GM21737 (cell line): ENCODE results near the gene CDH24.

Experiments used
- ATAC-seq: cut with Tn5 transposase; IDR thresholded peaks from one replicate; pipeline ENCODE4 v1.9.1; 2021; ENCODE audit warnings: mild to moderate bottlenecking, moderate library complexity; ENCODE audit not compliant: unreplicated experiment

The CDH24 gene, protein sequence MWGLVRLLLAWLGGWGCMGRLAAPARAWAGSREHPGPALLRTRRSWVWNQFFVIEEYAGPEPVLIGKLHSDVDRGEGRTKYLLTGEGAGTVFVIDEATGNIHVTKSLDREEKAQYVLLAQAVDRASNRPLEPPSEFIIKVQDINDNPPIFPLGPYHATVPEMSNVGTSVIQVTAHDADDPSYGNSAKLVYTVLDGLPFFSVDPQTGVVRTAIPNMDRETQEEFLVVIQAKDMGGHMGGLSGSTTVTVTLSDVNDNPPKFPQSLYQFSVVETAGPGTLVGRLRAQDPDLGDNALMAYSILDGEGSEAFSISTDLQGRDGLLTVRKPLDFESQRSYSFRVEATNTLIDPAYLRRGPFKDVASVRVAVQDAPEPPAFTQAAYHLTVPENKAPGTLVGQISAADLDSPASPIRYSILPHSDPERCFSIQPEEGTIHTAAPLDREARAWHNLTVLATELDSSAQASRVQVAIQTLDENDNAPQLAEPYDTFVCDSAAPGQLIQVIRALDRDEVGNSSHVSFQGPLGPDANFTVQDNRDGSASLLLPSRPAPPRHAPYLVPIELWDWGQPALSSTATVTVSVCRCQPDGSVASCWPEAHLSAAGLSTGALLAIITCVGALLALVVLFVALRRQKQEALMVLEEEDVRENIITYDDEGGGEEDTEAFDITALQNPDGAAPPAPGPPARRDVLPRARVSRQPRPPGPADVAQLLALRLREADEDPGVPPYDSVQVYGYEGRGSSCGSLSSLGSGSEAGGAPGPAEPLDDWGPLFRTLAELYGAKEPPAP

DNA sequence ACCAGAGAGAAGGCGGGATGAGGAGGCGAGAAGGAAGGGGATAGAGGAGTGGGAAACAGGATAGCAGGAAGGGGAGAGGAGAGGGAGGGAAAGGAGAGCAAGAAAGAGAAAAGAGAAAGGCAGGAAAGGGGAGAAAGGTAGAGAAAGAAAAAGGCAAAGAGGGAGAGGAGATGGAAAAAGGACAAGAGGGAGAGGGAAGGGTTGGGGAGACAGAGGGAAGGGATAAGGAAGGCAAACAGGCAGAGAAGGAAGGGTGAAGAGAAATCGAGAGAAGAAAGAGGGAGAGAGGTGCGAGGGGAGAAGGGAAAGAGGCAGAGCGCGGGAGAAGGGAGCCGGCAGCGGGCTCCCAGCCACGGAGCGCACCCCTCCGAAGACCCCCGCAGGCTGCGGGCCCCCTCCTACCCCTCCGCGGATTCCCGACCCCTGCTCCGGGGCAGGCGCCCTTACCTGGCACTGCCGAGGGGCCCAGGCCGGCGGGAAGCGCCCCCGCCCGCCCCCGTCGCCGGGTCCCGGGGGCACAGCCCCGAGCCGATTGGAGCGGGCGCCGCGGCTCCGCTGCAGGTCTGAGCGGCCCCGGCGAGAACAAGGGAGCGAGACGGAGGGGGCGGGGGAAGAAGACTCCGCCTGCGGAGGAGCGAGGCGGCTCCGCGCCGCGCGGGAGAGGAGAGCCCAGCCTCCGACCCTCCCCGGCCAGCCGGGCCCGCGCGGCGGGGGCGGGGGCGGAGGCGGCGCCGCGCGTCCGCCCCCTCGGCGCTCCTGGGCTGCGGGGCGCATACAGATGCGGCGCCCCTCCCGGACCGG, at the start of gene CDH24:
CDH24 (minus strand) TSS at position 565 of the 801 bp plus-strand sequence. CDS start 1,787 bp downstream, outside the sequence.
- peak; percentile 43 for ATAC-seq

DNA sequence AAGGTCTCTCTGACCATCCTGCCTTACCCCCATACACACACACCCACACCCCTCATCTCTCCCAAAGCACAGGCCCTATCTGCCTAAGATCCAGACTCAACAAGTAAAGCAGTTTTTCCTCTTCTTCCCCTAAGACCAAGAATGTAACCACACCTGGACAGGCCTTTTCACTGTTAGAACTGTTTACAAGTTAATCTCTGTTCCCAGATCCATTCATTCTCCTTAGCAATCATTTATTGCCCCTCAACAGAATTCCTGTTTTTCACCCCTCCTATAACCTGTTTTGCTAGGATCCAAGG, 49.4 kb upstream of the CDH24 start:
- no peak for ATAC-seq

DNA sequence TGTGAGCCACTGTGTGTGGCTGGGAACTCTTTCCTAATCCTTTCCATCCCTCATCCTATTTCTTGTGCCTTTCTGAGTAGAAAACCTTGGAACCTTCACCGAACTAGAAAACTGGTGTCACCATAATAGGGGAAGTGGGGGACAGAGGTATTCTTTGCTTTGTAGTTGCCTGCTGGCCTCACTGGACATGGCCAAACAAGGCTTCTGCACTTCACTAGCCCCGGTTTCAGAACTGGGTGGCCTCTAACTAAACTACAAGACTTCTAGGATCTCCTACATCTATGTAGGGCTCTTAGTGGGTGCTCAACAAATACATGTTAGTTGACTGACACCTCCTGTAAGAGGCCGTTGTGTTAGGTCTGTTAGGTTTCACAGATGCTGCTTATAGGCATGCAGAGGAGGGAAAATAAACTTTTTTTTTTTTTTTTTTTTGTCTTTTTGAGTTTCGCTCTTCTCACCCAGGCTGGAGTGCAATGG, 48.1 kb upstream of the CDH24 start:
- ATAC-seq, result no peak

DNA sequence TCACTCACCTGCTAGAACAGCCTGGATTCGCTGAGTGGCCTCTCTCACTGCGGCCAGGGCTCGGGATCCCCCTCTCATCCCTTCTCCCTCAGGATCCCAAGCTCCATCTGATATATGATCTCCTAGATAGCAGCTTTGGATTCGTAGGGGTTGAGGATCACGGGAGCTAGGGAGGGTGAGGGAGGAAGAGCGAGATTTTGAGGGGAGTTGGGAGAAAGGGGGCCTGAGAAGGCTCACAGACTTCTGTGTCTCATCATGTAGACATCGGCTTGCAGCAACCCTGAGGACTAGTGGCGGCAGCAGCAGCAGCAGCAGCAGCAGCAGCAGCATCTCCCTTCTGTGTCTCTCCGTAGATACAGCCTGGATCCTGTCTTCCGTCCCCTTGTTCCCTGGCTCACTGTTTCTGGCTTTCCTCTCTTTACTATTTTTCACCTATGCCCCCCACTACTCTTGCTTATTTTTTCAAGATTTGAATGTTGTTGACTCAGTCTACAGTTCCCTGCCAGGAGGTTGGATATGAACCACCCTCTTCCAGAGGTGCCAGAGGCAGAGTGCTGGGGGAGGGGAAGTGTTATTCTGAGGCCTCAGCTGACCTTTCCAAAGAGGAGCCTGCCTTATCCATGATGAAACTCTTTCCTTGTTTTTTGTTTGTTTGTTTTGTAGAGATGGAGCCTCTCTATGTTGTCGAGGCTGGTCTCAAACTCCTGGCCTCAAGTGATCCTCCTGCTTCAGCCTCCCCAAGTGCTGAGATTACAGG, 47.4 kb upstream of the CDH24 start, which contains the start of gene CIROP:
CIROP (minus strand) TSS at position 399 of the 757 bp plus-strand sequence; CDS start at position 330, 69 bp downstream.
- no peak for ATAC-seq

DNA sequence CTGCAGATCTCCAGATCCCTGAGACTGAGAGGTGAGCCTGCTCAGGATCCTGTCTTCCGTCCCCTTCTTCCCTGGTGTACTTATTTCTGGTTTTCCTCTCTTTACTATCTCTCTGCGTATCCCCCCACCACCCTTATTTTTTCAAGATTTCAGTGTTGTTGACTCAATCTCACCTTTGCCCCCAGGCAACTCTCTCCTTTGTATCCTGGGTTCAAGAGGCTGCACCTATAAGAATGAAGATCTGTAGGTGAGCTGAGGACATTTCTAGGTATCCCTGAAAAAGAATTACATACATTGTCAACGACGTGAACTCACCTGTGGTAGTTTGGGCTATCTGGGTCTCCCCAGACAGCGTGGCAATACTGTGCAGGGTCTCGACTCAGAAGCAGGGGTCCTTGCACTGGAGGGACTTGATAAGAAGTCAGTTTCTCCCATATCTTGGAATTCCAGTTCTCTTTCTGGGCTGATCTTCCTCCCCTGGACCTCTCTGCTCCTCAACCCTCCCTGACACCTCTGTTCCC, 46.8 kb upstream of the CDH24 start:
- no peak for ATAC-seq

DNA sequence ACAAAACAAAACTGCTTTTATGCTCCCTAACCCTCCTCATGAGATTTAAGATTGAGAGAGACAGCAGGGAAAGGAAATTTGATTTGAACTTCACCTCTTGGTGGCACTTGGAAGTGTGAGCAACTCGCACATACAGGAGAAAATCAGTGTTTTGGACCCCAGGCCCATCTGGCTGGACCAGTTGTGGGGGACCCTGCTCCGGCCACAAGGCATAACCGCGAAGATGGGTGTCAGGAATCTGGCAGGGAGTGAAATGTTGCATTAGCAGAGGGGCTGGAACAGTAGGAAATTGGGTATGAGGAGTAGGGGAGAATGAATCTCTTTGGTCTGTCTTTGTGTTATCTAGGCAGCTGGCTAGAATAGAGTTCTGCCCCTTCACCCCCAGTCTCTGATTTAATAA, 46.3 kb upstream of the CDH24 start:
- no peak for ATAC-seq

DNA sequence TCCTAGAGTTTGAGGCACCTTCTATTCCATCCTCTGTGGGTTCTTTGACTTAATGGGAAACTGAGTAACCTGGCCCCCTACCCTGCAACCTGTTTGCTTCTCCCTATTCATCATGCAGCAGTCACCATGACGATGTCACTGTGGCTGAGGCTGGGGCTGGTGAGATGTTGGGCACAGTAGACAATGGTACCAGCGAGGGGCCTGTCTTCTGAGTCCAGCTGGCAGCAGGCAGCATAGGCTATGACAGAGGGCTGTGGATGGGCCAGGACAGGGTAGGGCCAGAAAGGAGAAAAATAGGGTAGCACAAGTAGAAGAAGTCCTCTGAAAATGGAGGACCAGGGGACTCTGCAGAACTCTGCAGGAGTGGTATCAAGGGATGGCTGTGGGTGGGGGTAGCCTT, 45.5 kb upstream of the CDH24 start:
- no peak for ATAC-seq

DNA sequence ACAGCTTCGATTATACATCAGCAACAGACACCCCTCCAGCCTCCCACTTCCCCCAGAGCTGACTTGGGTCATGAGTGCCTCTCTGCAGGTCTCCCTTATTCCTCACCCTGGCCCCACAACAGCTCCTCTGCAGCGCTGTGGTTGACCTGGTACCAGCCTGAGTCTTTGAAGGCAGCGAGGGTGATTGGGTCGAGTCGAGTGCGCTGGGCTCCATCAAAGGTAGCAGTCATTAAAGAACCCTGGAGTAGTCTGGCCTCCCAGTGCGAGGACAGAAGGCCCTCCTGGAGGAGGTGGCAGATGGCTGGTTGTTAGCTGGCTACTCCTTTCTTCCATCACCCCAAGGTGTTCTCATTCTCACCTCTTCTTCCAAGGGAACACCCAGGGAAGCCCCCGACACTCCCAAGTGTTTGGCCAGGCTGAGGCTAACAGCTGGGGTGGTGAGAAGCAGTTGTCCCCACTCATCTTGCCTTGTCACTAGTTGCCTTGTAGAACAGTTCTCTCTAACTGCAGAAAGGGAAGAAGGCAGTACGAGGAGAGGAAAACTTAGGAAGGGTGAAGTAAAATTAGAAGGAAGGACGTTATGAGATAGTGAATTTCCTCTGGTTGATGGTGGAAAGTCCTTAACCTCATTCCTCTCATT, 44.8 kb upstream of the CDH24 start:
- no peak for ATAC-seq

DNA sequence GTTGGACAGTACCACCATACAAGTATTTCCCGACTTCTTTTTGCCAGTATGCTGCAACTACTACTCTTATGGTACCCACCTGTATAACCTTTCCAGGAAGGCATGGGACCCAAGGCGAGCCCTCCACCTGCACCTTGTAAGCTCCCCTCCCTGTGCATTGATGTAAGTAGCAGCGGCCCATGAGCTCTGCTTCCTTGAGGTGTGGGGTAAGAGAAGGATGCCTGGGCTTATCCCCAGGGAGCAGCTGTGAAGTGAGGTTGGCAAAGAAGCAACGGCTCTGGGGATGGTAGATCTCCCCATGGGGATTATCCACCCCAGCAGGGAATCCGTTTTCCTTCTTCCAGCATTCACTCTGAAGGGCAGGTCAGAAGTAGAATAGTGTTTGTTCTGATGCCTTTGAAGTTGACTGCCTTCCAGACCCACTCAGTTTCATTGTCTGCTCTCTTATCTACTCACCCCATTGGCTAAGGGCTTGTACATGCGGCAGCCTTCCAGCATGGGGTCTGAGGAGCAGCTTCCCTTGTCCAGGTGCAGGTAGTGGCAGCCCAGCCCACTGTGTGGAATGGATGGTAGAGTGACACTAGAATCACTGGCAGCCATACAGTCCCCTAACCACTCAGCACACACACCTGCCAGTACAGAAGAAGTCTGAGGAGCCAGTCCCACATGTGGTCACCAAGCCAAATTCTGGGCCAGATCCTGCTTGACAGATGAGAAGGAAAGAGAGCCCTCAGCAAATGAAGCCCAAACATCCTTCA, 44.1 kb upstream of the CDH24 start:
- no peak for ATAC-seq

DNA sequence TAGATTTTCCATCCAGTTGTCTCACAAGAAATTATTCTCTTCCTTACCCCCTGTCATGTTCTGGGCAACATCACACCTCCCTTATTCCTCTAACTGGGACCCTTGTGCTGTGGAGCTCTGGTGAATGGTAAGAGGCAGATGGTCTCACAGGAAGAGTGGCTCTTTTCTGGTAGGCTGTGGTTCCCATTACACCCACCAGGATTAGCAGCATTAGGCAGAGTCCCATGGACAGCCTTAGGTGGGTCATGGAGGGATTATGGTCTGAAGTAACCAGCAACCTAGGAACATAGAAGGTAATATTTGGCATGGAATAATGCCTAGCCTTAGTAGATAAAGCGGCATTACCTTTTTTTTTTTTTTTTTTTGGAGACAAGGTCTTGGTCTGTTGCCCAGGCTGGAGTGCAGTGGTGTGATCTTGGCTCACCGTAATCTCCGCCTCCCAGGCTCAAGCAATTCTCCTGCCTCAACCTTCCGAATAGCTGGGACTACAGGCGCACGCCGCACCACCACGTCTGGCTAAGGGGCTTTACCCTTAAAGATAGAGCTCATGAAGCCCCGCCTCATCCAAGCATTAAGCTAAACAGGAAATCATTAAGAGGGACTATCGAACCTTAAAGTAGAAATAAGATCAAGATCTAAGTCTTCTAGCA, 42.0 kb upstream of the CDH24 start:
- ATAC-seq, result no peak

DNA sequence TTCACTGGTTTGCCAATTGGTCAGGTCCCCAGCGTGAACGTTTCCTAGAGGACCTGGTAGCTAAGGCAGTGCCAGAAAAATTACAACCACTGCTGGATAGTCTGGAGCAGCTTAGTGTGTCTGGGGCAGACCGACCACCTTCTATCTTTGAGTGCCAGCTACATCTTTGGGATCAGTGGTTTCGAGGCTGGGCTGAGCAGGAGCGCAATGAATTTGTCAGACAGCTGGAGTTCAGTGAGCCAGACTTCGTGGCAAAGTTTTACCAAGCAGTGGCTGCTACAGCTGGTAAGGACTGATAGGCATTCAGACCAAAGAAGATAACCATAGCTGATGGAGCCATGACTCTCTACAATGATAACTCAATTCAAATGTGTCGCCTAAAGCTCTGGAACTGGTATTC, 40.5 kb upstream of the CDH24 start:
- ATAC-seq, result no peak

DNA sequence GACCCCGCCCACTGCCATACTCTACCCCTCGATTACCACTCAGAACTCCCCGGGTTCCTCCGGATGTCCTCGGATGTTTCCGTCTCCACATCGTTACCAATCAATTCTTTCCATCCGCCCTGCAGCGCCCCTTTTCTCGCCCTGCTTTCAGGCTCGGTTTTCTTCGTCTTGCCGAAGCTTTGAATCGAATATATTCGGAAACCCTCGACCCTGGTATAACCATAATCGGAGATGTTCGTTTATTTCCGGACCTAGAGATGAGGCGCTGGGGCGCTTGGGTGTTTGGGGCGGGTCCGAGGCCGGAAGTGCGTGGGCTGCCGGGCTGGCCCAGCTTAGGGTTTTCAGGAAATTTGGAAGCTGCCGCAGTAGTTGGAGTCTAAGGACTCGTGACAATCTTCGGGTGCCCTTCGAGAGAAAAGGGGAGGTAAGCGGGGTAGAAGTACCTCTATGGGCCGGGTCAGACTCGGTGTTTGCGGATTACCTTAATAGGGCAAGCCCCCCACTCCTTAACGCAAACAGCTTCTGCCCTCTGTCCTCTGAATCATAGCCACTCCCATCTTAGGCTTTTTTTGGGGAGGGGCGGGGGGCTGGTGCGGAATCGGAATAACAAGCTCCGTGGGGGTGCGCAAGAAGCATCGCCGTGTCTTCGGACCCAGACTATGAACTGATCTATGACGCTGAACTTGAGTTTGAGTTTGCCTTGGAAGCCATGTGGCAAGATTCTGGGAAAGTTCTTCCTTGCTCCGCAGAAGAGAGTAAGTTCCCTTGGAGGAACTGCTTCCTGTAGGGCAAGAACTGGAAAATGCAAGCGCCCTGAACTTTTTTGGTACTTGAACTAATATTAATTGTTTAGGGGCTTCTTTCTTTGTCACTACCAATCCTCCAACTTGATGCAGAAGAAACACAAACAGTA, 38.1 kb upstream of the CDH24 start, which contains the start of gene C14orf119:
C14orf119 (plus strand) TSS at position 310 of the 913 bp plus-strand sequence. CDS start 2,154 bp downstream, outside the sequence.
- ATAC-seq, result peak; percentile 88

DNA sequence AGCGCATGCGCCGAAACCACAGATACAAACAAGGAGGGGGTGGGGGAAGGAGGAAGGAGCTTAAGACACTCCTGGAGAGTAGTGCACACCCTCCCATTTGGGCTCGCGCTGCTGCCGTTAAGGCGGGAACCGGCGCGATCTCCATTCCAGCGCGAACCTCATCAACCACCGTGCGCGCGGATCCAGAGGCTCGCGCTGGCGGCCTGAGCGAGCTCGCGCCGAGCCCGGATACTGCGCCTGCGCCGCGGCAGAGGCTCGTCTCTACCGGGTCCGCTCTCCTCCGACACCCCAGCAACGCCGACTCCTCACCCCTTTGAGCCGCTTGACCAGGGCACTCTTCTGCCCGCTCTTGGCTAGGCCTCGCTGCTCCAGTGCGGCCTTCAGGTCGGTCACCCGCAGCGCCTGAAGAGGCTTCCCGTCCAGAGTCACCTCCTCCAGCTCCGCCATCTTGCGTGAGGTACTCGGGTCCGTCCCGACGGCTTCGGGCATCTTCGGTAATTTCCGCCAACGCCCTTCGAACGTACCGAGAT, 37.4 kb upstream of the CDH24 start, which contains the start of gene ACIN1:
ACIN1 (minus strand) TSS at position 471 of the 530 bp plus-strand sequence; CDS start at position 447, 24 bp downstream.
- peak; percentile 27 for ATAC-seq

DNA sequence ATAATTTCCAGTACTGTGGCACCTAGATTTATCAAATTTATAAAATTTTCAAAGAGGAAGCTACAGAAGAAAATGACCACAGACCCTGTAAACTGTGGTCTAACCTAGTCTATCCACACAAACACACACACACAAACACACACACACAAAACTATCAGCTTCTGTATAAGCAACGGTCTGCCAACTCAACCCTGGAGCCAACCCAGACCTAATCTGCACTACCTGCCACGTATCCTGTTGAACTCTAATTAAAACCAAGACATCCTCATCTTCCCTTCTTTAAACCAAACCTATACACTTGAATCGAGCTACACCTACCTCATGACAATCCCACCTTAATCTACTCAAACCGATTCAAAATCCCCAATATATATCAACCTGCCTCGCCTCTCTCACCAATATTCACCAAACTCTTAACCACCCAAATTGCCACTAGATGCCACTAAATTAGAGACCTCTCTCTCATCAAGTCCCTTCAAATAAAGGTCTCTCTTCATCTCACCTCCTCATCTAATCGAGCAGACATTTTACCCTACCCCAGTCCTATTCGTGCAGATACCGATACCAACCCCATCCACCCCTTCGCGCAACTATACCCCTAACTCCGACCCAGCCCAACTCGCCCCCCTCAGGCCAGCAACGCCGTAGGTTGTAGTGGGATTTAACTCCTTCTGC, 36.8 kb upstream of the CDH24 start:
- no peak for ATAC-seq

DNA sequence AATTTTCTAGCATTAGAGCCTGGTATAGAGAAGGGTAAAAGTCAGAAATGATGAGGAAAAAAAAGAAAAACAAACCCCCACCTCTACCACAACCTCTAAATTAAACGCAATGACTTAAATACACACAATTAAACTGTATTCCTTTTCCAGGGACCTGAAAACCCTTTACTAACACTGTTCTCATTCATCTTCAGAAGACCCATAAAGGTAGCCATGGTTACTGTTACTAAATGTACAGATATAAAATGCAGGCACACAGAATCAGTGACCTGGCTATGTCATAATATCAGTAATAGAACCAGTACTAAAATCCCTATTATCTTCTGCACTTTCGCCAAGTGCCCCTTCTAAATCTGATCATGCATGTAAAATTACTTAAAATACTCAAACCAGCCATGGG, 36.2 kb upstream of the CDH24 start:
- ATAC-seq, result no peak

DNA sequence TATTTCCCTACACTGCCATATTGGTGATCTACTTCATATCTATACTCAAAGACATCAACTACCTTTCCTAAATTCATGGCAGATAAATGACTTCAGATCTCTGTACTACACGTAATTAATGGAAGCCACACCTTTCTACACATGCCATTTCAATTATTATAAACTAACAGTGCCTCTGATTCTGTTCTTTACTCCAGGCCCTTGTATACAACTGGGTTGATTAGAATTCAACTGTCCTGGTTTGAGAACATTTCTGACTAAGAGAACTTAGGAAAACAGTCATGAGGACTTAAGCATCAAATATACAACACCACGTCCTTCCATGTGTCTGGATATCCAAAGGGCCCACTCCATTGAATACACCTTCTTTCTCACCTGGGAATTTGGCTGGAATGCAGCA, 35.8 kb upstream of the CDH24 start:
- ATAC-seq, result no peak
